GM21515 (cell line): ENCODE data around the gene DNAJB7.
A peak's percentile ranks its signal among the peaks of the same experiment; 100 is the strongest.
"Not testable (repeated sequence)": the region's sequence is repeated elsewhere in the genome, so short reads cannot be mapped to it uniquely, and the experiment has no call there.

Source experiments
- ATAC-seq: cut with Tn5 transposase; IDR thresholded peaks from one replicate; pipeline ENCODE4 v1.9.1; 2021; ENCODE audit not compliant: unreplicated experiment

The DNAJB7 gene

DNA sequence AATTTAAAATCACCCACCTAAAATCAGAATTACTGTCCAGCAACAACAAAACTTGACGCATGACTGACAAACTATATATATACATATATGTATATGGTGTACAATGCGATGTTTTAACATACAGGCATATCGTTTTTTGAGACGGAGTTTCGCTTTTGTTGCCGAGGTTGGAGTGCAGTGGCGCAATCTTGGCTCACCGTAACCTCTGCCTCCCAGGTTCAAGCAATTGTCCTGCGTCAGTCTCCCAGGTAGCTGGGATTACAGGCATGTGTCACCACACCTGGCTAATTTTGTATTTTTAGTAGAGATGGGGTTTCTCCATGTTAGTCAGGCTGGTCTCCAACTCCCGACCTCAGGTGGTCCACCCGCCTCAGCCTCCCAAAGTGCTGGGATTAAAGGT lies 16.1 kb downstream of the DNAJB7 start:
- not testable (repeated sequence) for ATAC-seq

DNA sequence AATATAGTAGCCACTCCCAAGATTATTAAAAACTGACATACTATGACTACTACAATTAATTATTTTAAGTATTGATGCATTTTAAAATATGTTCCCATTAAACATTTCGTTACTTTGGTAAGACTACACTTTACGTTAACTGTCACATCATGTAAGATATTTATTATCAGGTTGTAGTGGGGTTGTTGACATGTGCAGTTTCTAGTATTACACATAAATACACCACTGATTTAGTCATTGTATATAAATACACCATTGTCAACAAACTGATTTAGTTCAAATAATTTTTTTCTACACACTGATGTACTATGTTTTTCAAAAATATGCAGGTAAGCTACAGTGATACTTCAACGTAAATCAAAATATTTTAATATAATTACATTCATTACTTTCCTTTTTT lies 17.0 kb downstream of the DNAJB7 start:
- no peak for ATAC-seq

DNA sequence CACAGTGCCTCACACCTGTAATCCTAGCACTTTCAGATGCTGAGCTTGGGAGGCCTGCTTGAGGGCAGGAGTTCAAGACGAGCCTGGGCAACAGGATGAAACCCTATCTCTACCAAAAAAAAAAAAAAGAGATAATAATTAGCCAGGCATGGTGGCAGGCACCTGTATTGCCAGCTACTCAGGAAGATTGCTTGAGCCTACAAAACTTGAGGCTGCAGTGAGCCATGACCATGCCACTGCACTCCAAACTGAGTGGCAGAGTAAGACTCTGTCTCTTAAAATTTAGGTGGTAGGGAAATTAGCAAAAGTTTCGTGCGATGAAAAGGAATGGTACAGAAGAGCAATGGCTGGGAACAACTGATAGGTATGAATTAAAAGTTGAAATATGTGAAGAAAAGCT lies 23.4 kb downstream of the DNAJB7 start:
- ATAC-seq, result no peak

DNA sequence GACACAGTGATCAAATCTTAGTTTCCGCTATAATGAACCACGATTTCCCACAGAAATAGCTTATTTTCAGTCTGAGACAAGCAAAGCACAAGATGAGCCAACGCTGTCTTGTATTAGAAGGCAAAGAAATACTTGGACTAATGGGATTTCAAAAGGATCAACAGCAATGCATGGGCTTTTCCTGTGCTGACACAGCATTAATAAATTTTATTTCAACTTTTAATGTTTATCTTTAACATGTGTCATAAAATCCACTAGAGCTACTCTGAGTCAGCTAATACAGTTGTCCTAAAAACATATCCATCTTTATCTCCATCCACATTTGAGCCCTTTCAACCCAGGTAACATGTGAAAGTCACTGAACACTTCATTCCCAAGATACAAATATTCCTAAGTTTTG lies 27.3 kb downstream of the DNAJB7 start:
- no peak for ATAC-seq

DNA sequence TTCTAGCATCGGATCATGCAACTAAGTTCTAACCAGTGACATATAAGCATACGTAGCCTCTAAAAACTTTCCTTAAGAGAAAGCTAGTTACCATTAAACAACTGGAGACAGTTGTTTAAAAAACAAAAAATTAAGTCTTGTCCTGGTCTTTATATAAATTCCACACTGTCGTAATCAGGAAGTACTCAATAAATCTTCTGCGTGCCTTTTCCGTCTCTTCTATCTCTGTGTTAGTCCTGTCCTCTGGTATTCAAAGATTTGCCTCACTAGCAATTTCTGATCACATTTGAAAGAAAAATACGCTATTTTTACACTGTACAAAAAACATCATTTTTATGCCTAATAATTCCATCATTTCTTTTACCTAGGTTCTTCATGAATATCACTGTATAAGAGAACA lies 32.8 kb downstream of the DNAJB7 start:
- ATAC-seq, result no peak

DNA sequence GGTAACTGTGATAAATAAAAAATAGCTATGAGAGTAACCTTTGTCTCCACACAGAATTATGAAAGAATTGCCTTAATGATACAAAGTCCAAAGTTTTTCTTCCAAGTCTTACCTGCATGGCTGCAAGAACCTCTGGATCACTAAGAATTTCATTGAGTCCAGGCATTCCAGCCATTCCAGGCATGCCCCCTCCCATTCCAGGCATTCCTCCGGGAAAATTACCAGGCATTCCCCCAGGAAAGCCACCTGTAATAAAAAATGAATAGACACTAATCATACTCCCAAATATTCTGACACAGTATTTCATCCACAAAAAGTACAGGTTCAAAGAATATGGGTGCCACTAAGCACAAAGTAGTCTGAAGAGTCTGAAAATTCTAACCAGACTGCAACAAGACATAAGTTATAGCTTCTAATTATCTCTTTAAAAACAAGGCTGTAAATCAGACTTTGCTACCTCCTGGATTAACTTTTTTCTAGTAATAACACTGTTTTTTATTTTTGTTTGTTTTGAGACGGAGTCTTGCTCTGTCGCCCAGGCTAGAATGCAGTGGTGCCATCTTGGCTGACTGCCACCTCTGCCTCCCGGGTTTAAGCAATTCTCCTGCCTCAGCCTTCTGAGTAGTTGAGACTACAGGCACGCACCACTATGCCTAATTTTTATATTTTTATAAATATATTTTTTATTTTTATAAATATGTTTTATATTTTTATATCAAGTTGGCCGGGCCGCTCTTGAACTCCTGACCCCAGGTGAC lies 34.8 kb downstream of the DNAJB7 start:
- ATAC-seq, result no peak

DNA sequence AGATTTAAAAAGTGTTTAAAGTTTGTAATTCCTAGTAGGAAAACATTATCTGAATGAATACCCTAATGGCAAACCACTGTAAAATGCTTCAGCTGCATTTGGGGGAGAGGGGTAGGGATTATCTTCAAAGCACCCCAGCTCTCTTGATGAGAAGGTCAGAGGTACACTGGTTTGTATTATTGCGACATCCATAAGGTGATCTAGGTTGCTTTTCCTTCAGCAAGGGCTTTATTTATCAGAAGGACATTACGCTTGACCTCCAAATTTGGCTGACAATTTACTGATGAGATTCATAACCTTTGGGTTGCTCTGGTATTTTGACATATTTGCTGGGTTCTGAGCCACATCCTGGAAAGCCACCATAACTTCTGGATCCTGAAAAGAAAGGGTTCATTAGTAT lies 35.6 kb downstream of the DNAJB7 start:
- ATAC-seq, result not testable (repeated sequence)

DNA sequence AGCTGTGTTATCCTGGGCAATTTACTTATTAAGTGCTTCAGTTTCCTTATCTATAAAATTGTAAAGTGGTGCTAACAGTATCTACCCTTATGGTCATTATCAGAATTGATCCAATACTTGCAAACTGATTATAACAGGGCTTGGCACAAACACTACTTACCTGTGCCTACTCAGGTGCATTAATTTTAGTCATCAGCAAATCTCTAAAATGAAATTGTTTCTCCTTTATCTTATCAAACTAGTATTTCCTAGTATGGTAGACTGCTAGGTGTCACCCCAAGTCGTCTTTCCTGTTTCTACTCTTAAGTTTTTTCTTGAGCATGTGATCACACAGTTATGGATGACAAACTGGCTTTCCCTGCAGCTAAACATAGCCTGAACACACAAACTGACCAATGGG lies 38.5 kb downstream of the DNAJB7 start:
- no peak for ATAC-seq

DNA sequence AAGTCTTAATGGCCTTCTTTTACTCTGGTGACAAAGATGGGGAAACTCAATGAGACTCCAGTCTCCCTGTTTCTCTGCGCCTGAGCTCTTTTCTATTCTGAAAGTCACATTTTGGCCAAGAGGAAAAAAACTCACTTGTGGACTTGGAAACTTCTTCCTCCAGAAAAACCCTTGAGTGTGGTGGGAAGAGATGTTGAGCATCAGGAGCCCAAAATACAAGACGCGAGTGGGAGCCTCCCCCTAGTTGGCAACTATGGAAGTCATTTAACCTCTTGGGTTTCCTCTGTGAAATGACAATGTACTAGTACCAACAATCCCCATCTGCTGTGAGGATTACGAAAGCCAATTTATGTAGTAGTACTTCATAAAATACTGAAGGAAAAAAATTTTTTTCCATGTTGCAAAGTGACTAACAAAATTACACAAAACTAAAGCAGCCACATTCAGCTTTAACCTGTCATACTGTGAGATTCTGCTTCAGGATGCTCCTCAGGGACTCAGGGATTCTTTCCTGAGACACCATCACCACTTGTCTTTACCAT lies 42.2 kb downstream of the DNAJB7 start:
- no peak for ATAC-seq

DNA sequence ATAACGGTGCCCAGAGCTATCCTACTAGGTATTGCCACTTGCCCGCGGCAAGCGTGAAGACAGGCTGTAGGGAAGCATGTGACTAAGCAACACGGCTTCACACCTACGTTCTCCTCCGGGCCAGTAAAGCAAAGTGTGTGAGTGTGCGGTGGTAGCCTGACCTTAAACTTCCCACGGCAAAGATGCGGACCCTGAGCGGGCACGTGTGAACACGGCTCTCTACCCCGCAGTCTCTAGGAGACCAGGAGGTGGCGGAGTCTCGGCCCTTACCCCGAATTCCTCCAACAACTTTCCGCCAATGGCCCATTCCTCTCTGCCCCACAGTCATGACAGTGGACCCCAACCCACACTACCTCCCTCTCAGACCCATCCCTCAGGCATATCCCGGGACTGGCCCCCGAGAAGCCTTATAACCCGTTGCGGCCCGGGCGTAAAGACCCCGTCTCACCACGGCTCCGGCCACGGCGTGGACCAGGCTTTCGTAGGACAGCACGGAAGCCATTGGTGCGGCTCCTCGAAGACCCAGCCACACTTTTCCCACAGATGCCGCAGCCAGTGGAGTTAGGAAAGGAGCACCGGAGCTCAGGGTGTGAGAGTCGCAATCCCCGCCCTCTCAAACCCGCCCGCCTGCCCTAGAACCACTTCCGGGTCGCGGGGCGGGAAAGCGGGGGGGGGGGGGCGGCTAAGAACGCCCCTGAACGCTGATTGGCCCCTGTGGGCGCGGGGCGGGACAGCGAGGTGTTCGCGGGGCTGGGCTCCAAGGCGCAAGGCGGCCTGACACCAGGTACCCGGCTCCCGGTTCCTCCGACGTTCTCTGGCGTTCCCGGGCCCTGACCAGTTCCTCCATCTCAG lies 42.9 kb downstream of the DNAJB7 start, which contains the start of gene SLC25A17:
SLC25A17 (minus strand) TSS at position 600 of the 852 bp plus-strand sequence; CDS start at position 502, 98 bp downstream.
- ATAC-seq, result peak; percentile 75

DNA sequence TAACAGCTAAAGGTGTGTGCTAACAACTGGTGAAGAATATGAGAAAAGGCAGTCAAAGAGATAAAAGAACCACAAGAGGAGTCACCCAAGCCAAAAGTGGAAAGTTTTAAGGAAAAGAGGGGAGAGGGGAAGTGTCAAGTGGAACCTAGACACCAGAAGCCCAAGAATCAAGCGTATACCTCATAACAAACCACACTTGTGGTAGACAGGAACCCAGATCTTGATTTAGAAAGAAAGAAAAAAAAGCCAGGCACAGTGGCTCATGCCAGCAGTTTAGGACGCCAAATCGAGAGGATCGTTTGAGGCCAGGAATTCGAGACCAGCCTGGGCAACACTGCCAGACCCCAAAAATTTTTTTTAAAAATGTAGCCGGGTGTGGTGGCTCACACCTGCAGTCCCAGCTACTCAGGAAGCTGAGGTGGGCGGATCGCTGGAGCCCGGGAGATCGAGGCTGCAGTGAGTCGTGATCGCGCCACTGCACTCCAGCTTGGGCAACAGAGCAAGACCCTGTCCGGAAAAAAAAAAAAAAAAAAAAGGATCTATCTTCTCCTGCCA lies 43.6 kb downstream of the DNAJB7 start:
- peak; percentile 1 for ATAC-seq

DNA sequence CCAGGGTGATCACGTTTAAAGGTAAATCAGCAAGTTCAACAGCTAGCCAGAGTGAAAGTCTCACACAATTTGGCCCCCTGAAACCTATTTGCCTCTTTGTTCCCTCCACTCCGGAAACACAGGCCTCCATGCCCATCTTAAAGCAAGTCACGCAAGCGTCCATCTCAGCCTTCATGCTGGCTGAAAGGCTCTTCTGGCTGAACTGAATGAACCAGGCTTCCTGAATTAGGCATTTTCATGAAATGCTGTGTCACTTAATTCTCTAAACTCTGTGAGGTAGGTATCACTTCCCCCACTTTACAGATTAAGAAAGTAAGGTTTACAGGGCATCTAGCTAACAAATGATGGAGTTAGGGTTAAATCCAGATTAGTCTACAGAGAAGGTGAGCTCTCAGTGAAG lies 44.2 kb downstream of the DNAJB7 start:
- ATAC-seq, result no peak

DNA sequence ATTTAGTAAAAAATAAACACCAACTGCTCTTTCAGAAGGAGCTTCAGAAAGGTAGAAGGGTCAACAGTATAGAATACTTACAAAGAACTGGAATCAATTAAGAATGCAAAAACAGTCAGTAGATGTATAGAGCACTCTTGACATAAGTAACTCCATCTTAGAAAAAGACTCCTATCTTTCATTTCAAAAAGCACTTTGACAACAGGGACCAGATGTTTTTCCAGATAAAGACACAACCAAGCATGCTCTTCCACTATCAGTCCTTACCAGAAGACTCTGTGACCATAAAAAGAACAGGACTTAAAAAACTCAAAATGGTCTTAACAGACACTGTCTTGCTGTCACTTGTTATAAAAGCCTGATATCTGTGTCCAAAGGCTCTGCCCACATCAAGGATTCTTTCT lies 48.0 kb downstream of the DNAJB7 start:
- no peak for ATAC-seq
